Skin of body (tissue), 2 donors: Measurements from ENCODE around the gene KCNK18. TPM values are rescaled to one million over a fixed set of nuclear protein-coding genes. Genes with fewer than 3 reads are reported as not detected.

Source experiments
- DNase-seq: peaks from one replicate; lab custom pipeline; 2025; lab: John Stamatoyannopoulos, UW
- total RNA-seq: library from RNA; depleted of rRNA; stranded (reverse); fragments of >200 nt; gene quantifications from one replicate; pipeline ENCODE4 v1.2.3, GENCODE V29; 2014

KCNK18 gene
- not detected for total RNA-seq

- no peak for DNase-seq
These were observed at the start of gene KCNK18 for GRCh38 chr10:117197189-117197588. Gene KCNK18, plus strand, starts transcription at chr10:117197489. Its CDS starts 0 bp downstream, at chr10:117197489.

DNA sequence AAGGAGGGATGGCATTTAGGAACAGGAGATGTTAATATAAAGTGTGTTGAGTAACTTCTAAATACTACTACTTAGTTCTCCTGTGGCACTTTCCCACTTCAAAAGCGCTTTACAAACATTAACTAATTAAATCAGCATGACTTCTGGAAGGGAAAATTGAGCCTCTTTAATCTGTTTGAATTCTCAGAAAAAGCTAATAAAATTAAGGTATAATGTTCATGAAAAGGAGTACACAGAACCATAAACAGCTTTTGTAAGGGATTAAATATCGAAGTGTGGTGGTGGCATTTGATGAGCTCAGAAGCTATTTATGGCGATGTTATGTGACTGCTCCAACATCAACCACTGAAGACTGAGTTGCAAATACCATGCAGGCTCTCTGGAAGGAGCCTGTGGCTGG is 49.0 kb upstream of the KCNK18 start:
- DNase-seq: no peak

DNA sequence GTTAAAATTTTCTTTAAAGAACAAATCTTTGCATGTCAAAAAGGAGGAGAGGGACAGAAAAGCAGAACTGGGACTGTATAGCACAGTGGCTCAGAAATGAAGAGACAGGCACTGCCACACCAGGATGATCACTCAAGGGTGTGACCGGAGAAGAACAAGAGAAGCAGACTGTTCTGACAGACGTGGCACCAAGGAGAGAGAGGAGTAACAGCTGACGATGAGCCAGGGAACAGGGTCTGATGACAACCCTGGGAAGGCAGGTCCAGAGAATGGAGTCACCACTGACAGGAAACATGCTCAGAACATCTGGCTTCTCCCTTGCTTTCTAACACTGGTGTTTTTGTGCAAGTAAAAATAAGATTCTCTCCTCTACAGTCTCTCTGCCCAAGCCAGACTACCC is 44.6 kb upstream of the KCNK18 start:
- DNase-seq: no peak

DNA sequence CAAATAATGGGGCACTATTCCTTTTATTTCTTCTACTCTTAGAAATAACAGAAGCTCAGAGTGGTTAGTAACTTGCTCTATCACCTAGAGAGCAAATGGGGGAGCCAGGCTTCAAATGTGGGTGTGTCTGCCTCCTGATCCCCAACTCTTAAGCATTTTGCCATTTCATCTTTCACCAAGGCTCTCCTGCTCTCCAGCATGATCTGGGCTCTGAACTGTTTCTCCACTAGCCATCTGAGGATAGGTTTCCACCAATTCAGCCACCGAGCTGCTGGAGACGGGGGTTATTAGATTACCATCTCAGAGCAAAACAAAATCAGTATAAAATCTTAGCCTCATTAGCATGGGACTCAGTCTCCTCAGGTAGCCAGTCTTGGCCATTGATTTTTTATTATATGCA is 39.0 kb upstream of the KCNK18 start:
- DNase-seq: no peak

GRCh38 chr10:117159390-117159789 is 37.9 kb upstream of the KCNK18 start:
- DNase-seq: no peak

DNA sequence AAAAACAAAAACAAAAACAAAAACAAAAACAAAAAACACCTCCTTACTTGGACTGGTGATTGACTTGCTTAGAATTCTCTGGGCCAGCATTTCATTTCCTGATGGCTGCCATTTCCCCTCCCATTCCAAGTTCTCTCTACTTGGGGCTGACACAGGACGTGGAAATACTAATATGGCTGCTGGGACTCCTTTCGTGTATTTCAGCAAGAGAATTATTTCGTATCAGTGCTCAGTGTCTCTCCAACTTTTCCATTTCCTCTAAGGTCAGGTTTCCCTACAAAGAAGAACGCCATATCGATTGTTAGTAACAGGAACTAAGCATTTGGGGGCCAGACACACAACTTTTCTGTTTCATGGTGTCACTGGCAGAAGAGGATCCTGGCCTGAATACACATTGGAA is 36.7 kb upstream of the KCNK18 start:
- DNase-seq: no peak

GRCh38 chr10:117161386-117162033 is 35.8 kb upstream of the KCNK18 start:
- DNase-seq: no peak

- no peak for DNase-seq
These were observed 34.9 kb upstream of the KCNK18 start for GRCh38 chr10:117162093-117163060.

GRCh38 chr10:117163061-117163953 is 34.0 kb upstream of the KCNK18 start:
- no peak for DNase-seq

DNA sequence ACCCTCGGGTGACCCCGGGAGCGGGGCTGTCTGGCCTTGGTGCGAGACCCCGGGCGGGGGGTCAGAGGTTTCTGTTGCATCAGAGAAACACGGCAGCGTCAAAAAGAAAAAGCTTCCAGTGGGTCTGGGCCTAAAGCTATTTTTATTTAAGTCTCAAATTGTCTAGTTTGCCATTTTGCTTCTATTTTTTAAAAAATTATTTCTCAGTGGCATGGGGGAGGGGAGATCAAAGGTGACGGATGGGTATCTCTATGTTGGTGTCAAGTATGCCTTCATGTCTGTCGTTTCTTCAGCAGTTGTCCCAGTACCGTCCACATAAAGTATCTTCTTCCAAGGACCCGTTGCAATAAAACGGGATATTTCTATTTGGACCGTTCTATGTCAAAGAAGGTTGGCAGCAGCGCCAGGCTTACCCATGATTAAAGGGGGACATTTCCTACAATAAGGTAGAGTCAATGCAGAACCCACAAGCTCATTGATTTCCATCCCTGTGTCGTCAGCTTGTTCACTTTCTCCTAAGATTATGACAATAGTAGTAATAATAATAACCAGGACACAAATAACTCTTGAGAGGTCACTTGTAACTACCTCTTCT is 33.2 kb upstream of the KCNK18 start:
- DNase-seq: no peak

GRCh38 chr10:117164592-117165537 is 32.4 kb upstream of the KCNK18 start:
- DNase-seq: no peak

DNA sequence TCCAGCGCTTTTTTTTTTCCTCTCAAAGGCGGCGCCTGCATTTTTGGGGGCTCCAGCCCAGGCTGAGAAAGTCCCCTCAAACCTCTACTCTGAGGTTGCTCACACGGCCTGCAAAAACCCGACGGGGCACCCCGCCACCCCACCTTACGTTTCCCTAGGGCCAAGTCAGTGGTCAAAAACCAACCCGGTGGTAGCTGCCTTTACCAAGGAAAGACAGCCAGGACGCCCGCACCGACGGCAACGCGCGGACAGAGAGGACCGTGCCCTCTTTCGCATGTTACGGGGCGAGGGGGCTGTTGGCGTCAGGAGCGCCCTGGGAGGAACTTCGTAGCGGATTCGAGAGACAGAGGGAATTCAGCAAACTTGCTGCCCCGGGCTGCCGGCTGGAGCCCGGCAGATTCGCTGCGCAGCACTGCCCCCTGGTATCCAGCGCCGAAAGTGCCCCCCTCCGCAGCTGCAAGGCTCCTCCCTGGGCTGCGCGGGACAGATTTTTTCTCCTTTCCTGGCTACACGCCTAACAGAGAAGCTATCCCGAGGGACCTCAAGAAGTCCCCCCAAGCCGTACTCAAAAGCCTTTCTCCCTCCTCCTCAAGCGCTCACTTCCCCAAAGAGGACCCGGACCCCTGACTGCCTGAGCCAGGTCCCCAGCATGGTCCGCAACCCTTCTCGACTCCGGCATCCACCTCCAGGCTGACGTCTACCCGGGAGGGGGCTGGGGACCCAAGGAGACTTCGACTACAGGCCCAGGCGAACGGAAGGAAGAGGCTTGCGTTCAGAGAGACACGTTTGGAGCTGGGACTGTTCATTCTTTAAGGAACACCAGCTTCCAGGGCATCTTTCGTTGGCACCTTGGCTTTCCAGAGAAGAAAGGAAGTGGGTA is 31.5 kb upstream of the KCNK18 start:
- no peak for DNase-seq

DNA sequence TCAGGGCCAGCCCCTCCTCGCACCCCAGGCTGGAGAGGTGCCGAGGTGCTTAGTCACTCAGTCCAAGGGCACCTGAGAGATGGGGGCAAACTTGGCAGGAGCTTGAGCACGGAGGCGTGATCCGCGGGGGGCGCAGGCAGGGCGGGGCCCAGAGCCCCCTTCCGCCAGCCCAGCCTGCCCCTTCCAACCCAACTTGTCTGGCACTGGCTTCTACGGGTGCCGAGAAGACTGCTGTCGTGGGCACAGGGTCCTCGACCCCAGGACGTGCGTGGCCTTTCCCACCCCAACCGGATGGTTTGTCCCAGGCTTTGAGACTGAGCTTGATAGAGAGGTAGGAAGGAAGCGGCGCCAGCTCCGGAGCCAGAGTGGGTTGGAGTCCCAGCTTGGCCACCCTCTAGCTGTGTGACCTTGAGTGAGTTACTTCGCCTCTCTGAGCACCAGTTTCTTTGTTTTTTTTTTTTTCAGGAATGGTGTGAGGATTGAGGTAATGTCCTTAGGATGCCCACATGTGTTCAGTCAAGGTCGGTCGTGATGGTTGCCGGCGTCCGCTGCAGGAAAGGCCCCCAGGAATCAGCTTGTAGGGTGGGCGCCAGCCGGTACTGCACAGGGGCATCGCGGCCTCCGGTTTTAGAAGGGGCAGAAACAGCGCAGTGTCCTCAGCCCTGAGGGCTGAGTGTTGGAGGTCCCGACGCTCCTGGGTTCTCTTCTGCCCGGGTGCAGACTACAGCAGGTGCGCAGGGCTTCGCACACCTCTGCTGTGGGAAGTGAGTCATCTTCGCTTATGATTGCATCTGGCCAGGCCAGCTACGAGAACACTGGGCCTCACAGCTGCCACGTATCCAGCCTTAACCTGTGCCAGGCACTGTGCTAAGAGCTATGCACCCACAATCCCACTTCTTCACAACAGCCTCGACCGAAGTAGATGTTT is 30.6 kb upstream of the KCNK18 start:
- no peak for DNase-seq

DNA sequence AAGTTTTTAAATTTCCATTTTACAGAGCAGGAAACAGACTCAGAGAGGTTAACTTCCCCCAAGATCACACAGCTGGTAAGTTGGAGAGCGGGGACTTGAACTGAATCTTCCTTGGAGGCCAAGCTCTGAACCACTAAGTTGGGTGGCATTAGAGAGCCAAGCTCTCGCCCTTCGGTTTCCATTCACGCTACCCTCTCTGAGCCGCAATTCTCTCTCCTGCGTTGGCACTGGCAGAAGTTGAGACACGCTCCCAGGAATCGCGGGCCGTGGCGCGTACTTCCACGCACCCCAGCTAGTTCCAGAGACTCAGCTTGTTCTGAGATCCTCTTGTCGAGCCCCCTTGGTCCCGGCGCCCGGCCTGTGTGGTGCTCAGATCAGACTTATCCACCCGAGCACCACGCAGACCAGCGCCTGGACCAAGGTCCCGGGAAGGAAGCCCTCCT is 29.9 kb upstream of the KCNK18 start:
- DNase-seq: no peak

- no peak for DNase-seq
These were observed 29.3 kb upstream of the KCNK18 start for GRCh38 chr10:117167789-117168674.

GRCh38 chr10:117168729-117169128 is 28.6 kb upstream of the KCNK18 start:
- no peak for DNase-seq

DNA sequence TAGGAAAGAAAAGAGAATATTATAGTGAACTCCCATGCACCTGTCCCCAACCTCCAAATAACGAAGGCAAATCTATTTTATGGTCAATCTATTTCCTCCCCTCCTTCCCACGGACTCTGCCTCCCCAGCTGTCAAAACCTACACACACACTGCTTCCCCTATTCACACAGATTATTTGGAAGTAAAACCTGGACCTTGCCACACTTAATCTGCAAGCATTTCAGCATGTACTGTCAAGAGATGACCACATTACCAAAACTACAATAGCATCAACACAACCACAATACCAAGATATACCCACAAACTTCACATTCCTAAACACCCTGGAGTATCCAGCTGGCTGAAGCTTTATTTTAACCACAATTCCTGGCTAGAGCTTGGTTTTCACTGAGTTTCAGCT is 27.8 kb upstream of the KCNK18 start:
- no peak for DNase-seq
